Panc1 (cell line): Measurements from ENCODE around the gene CPXM1. TPM values are rescaled to one million over a fixed set of nuclear protein-coding genes. Genes with fewer than 3 reads are reported as not detected.

Experiments
- ATAC-seq: fragments of 200-7000 bp; cut with Tn5 transposase; 2 replicates; pipeline ENCODE4 v1.9.1; 2020; ENCODE audit warnings: mild to moderate bottlenecking, moderate library complexity
- BruUV-seq: library from RNA; stranded (reverse); fragments of 400-500 nt; replicated peaks from 2 replicates; lab custom pipeline; 2021; lab: Mats Ljungman, UMichigan
- CTCF ChIA-PET: fragments of 300-600 bp; sonication (Branson Sonifier 250); formaldehyde crosslinking; loops from one replicate; lab custom pipeline; 2022; ENCODE audit warnings: antibody characterized with exemption; lab: Charles Lee
- POLR2A ChIA-PET: fragments of 300-600 bp; sonication (Branson Sonifier 250); formaldehyde crosslinking; loops from one replicate; lab custom pipeline; 2022; ENCODE audit warnings: antibody characterized with exemption; lab: Charles Lee
- DNase-seq: peaks from one replicate; pipeline ENCODE4 v3.0.0-alpha.2; 2010; ENCODE audit warnings: low read depth, low spot score
- H3K27ac ChIP-seq: 2 replicates; pipeline ENCODE4 v1.5.1; 2011; ENCODE audit warnings: mild to moderate bottlenecking, low read length, inconsistent platforms
- H3K27me3 ChIP-seq: fragments of 200-500 bp; sonication (Bioruptor generic); 2 replicates; pipeline ENCODE4 v1.6.0; 2014; ENCODE audit warnings: low read length, inconsistent platforms; ENCODE audit not compliant: control insufficient read depth, insufficient read depth
- H3K36me3 ChIP-seq: fragments of 200-500 bp; sonication (Bioruptor generic); 2 replicates; pipeline ENCODE4 v1.5.1; 2014; ENCODE audit warnings: inconsistent platforms, mild to moderate bottlenecking, low read length, moderate library complexity; ENCODE audit not compliant: control insufficient read depth, insufficient read depth
- H3K4me1 ChIP-seq: 2 replicates; pipeline ENCODE4 v1.5.1; 2011; ENCODE audit warnings: inconsistent platforms, mild to moderate bottlenecking, low read length, moderate library complexity; ENCODE audit not compliant: control insufficient read depth, insufficient read depth
- H3K4me3 ChIP-seq, 2 experiments: 2 replicates each; pipeline ENCODE4 v1.5.1; 2011 to 2012; ENCODE audit warnings: low read depth in 2 of 2, low read length in 2 of 2, mild to moderate bottlenecking in 2 of 2, inconsistent platforms in 1 of 2, moderate library complexity in 1 of 2
- H3K9me3 ChIP-seq: fragments of 200-500 bp; sonication (Bioruptor generic); 2 replicates; pipeline ENCODE4 v1.5.1; 2014; ENCODE audit warnings: low read depth, mild to moderate bottlenecking, inconsistent platforms, low read length, moderate library complexity; ENCODE audit not compliant: control insufficient read depth, insufficient read depth
- POLR2AphosphoS5 ChIP-seq: IDR thresholded peaks from 2 replicates; pipeline ENCODE4 v1.6.1; 2012; ENCODE audit warnings: mild to moderate bottlenecking, low read depth, low read length, moderate library complexity
- SIN3A ChIP-seq: IDR thresholded peaks from 2 replicates; pipeline ENCODE4 v1.6.1; 2012; ENCODE audit warnings: low read depth, mild to moderate bottlenecking, low read length, moderate library complexity, borderline replicate concordance; ENCODE audit not compliant: insufficient read depth
- TCF7L2 ChIP-seq: IDR thresholded peaks from 2 replicates; pipeline ENCODE4 v1.6.1; 2011; ENCODE audit warnings: mild to moderate bottlenecking, low read depth, low read length, inconsistent platforms
- in situ Hi-C: cut with HindIII; loops from 2 replicates; pipeline ENCODE4 v1.10.0; 2016; ENCODE audit warnings: low sequenced_read_pairs, low pct_unique_long_range_greater_than_20kb
- intact Hi-C: fragments of 100-400 bp; cut with micrococcal nuclease; formaldehyde crosslinking; loops from one replicate; pipeline ENCODE4 v1.10.0; 2022; ENCODE audit not compliant: unreplicated experiment
- total RNA-seq: library from RNA; stranded (reverse); gene quantifications from one replicate; pipeline ENCODE4 v1.2.1, GENCODE V29; 2021; ENCODE audit not compliant: unreplicated experiment
- TF ChIP-seq, protein P1 (sequence below): fragments of 450-650 bp; IDR thresholded peaks from 2 replicates; pipeline ENCODE4 v1.5.1; 2017; ENCODE audit warnings: mild to moderate bottlenecking
- TF ChIP-seq, protein P2 (sequence below), 2 experiments: IDR thresholded peaks; 2 replicates each; pipeline ENCODE4 v1.6.1; 2011 to 2012; ENCODE audit warnings: low read depth in 2 of 2, control low read depth in 1 of 2, low read length in 1 of 2, mild to moderate bottlenecking in 1 of 2, moderate library complexity in 1 of 2; ENCODE audit not compliant: insufficient read depth in 1 of 2

The CPXM1 gene
- total RNA-seq, 1 experiment from 2014 or later: not detected

DNA sequence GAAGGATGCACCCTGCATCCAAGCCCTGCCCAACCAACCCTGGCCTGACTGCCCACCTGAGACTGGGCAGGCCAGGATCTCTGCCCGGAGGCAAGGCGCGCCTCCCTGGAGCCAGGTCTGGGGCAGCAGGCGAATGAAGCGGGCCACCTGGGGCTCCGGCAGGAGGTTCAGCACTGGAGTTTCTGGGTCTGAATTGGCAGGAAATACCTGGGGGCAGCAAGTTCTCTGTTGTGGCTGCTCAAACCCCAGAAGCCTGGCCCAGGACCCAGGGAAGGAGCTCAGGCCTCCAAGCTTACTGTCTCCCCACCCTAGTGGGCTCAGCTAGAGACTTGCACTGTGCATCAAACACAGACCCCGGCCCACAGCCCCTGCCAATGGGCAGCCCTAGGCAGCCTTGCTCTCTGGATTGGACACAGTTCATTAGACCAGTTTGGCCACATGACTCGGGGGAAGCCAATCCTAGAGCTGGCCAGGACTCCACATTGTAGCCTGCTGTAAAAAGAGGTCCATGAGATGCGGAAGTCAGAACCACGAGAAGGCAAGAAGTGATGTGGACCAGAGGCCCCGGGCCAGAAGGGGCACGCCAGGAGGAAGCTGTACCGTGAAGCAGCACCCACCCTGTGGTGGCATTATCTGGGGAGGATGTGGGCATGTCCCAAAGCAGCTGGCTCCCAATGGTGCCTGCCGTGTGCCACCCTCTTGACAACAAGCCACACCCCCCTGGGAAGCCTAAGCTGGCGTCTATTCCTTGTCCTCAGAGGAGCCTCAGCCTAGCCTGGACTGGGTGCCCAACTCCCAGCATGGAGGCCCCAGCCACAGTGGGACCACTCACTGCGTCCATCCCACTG lies 3.1 kb downstream of the CPXM1 start:
- no peaks in the 10 kb centered on the region for H3K9me3 ChIP-seq
- BruUV-seq: no TSS peak
- in situ Hi-C loops (no loop called here), intact Hi-C loops (no loop called here)
- no peak for TF ChIP-seq POLR2AphosphoS5
- TF ChIP-seq, protein P1, sequence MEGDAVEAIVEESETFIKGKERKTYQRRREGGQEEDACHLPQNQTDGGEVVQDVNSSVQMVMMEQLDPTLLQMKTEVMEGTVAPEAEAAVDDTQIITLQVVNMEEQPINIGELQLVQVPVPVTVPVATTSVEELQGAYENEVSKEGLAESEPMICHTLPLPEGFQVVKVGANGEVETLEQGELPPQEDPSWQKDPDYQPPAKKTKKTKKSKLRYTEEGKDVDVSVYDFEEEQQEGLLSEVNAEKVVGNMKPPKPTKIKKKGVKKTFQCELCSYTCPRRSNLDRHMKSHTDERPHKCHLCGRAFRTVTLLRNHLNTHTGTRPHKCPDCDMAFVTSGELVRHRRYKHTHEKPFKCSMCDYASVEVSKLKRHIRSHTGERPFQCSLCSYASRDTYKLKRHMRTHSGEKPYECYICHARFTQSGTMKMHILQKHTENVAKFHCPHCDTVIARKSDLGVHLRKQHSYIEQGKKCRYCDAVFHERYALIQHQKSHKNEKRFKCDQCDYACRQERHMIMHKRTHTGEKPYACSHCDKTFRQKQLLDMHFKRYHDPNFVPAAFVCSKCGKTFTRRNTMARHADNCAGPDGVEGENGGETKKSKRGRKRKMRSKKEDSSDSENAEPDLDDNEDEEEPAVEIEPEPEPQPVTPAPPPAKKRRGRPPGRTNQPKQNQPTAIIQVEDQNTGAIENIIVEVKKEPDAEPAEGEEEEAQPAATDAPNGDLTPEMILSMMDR: no peak
- TF ChIP-seq SIN3A: no peak
- TF ChIP-seq TCF7L2: no peak
- TF ChIP-seq, protein P2, sequence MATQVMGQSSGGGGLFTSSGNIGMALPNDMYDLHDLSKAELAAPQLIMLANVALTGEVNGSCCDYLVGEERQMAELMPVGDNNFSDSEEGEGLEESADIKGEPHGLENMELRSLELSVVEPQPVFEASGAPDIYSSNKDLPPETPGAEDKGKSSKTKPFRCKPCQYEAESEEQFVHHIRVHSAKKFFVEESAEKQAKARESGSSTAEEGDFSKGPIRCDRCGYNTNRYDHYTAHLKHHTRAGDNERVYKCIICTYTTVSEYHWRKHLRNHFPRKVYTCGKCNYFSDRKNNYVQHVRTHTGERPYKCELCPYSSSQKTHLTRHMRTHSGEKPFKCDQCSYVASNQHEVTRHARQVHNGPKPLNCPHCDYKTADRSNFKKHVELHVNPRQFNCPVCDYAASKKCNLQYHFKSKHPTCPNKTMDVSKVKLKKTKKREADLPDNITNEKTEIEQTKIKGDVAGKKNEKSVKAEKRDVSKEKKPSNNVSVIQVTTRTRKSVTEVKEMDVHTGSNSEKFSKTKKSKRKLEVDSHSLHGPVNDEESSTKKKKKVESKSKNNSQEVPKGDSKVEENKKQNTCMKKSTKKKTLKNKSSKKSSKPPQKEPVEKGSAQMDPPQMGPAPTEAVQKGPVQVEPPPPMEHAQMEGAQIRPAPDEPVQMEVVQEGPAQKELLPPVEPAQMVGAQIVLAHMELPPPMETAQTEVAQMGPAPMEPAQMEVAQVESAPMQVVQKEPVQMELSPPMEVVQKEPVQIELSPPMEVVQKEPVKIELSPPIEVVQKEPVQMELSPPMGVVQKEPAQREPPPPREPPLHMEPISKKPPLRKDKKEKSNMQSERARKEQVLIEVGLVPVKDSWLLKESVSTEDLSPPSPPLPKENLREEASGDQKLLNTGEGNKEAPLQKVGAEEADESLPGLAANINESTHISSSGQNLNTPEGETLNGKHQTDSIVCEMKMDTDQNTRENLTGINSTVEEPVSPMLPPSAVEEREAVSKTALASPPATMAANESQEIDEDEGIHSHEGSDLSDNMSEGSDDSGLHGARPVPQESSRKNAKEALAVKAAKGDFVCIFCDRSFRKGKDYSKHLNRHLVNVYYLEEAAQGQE (IDR thresholded peaks at IDR 0.05; ENCODE audit: insufficient read depth in 1 of 2, low read depth in 2 of 2, low read length in 1 of 2): no peak
- peaks cover 18% of the 10 kb centered on the region for H3K27me3 ChIP-seq
- H3K36me3 ChIP-seq: no peaks in the 10 kb centered on the region
- ATAC-seq: no peak
- ChIA-PET POLR2A (no interaction called here), CTCF (no interaction called here)
- no peak overlapping the region for H3K4me3 ChIP-seq
- DNase-seq: no peak
- no peak overlapping the region for H3K27ac ChIP-seq
- no peaks in the 10 kb centered on the region; the same call in 1 of the 2 replicates for H3K4me1 ChIP-seq

DNA sequence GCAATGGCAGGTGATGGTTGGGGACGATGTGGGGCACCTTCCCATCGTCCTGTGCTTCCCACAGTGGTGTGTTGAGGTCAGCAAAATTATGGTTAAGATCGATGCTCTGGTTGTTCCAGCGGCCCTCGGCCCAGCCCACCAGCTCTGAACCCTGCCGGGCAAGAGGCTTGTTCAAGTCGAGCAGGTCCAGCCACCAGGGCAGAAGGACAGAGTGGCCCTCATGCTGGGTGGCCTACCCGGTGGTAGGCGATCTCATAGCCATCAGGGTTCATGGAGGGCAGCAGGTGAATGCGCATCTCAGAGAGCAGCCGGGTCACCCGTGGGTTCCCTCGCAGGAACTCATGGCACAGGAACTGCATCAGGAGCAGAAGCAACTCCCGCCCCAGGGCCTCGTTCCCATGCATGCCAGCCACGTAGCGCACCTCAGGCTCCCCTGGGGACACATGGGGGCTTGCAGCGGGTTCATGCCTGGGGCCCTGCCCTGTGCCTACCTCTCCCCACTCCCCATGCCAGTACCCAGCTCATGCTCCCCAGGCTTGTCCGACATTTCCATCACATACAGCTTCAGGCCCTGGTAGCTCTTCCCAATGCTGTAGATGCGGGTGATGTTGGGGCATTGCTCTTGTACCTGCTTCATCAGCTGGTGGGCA lies 4.3 kb downstream of the CPXM1 start:
- H3K4me3 ChIP-seq: no peak overlapping the region
- no peaks in the 10 kb centered on the region; the same call in 1 of the 2 replicates for H3K4me1 ChIP-seq
- H3K27ac ChIP-seq: no peak overlapping the region
- H3K9me3 ChIP-seq: no peaks in the 10 kb centered on the region
- intact Hi-C loops: no loop called here
- DNase-seq: no peak
- ATAC-seq: no peak
- in situ Hi-C loops: no loop called here
- no TSS peak for BruUV-seq
- CTCF ChIA-PET: no interaction called here
- TF ChIP-seq, protein P2 (IDR thresholded peaks at IDR 0.05; ENCODE audit: insufficient read depth in 1 of 2, low read depth in 2 of 2, low read length in 1 of 2): no peak
- no peak for TF ChIP-seq SIN3A
- no peak for TF ChIP-seq TCF7L2
- no peak for TF ChIP-seq POLR2AphosphoS5
- TF ChIP-seq, protein P1: no peak
- H3K36me3 ChIP-seq: no peaks in the 10 kb centered on the region
- peaks cover 23% of the 10 kb centered on the region for H3K27me3 ChIP-seq
- POLR2A ChIA-PET: no interaction called here
